Ishikawa (cell line): Measurements from ENCODE around the gene ARRDC5.

Experiments used
- CEBPB ChIP-seq: IDR thresholded peaks from 2 replicates; pipeline ENCODE4 v1.6.1; 2012
- CREB1 ChIP-seq: IDR thresholded peaks from 2 replicates; pipeline ENCODE4 v1.6.1; 2012; ENCODE audit warnings: low read depth
- EGR1 ChIP-seq: IDR thresholded peaks from 2 replicates; pipeline ENCODE4 v1.6.1; 2012
- EP300 ChIP-seq: IDR thresholded peaks from 2 replicates; pipeline ENCODE4 v1.6.1; 2012; ENCODE audit warnings: borderline replicate concordance
- FOXM1 ChIP-seq: IDR thresholded peaks from 2 replicates; pipeline ENCODE4 v1.6.1; 2012; ENCODE audit warnings: low read depth, borderline replicate concordance
- NFIC ChIP-seq: IDR thresholded peaks from 2 replicates; pipeline ENCODE4 v1.6.1; 2012
- RAD21 ChIP-seq: IDR thresholded peaks from 2 replicates; pipeline ENCODE4 v1.6.1; 2012; ENCODE audit warnings: low read depth
- TAF1 ChIP-seq: IDR thresholded peaks from 2 replicates; pipeline ENCODE4 v1.6.1; 2012; ENCODE audit warnings: low read depth, mild to moderate bottlenecking
- TCF12 ChIP-seq: IDR thresholded peaks from 2 replicates; pipeline ENCODE4 v1.6.1; 2012; ENCODE audit warnings: low read depth
- TEAD4 ChIP-seq: IDR thresholded peaks from 2 replicates; pipeline ENCODE4 v1.6.1; 2012
- YY1 ChIP-seq: IDR thresholded peaks from 2 replicates; pipeline ENCODE4 v1.6.1; 2012; ENCODE audit warnings: low read depth
- ZBTB7A ChIP-seq: IDR thresholded peaks from 2 replicates; pipeline ENCODE4 v1.6.1; 2012; ENCODE audit warnings: low read depth
- TF ChIP-seq, protein P1 (sequence below): IDR thresholded peaks from 2 replicates; pipeline ENCODE4 v1.6.1; 2012; ENCODE audit warnings: low read depth, mild to moderate bottlenecking
- TF ChIP-seq, protein P2 (sequence below): IDR thresholded peaks from 2 replicates; pipeline ENCODE4 v1.6.1; 2012
- TF ChIP-seq, protein P3 (sequence below): IDR thresholded peaks from 2 replicates; pipeline ENCODE4 v1.6.1; 2012

Gene ARRDC5

DNA sequence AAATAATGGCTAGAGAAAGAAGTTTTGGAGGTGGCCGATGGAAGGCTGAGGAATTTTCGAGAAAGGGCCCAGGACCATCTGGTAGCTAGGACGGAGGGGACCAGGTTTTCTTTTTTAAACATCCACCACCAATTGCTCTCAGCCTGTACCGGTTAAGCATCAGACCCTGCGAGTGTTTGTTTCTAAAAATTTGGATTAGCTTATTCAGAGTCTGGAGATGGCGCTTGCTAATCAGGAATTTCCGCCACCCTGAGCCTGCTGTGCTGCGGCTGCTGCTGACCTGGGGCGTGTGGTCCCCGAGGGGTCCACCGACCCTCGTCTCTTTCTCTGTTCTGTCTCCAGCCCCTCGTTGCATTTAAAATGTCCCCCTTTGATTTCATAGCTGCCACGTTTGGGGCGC is 8.6 kb upstream of the ARRDC5 start:
- TF ChIP-seq, protein P1, sequence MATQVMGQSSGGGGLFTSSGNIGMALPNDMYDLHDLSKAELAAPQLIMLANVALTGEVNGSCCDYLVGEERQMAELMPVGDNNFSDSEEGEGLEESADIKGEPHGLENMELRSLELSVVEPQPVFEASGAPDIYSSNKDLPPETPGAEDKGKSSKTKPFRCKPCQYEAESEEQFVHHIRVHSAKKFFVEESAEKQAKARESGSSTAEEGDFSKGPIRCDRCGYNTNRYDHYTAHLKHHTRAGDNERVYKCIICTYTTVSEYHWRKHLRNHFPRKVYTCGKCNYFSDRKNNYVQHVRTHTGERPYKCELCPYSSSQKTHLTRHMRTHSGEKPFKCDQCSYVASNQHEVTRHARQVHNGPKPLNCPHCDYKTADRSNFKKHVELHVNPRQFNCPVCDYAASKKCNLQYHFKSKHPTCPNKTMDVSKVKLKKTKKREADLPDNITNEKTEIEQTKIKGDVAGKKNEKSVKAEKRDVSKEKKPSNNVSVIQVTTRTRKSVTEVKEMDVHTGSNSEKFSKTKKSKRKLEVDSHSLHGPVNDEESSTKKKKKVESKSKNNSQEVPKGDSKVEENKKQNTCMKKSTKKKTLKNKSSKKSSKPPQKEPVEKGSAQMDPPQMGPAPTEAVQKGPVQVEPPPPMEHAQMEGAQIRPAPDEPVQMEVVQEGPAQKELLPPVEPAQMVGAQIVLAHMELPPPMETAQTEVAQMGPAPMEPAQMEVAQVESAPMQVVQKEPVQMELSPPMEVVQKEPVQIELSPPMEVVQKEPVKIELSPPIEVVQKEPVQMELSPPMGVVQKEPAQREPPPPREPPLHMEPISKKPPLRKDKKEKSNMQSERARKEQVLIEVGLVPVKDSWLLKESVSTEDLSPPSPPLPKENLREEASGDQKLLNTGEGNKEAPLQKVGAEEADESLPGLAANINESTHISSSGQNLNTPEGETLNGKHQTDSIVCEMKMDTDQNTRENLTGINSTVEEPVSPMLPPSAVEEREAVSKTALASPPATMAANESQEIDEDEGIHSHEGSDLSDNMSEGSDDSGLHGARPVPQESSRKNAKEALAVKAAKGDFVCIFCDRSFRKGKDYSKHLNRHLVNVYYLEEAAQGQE = no peak
- TF ChIP-seq NFIC = no peak
- TF ChIP-seq TEAD4 = no peak
- TF ChIP-seq FOXM1 = no peak
- TF ChIP-seq TAF1 = no peak
- TF ChIP-seq CEBPB = no peak
- TF ChIP-seq EP300 = no peak
- TF ChIP-seq EGR1 = no peak
- TF ChIP-seq RAD21 = no peak
- no peak for TF ChIP-seq CREB1
- no peak for TF ChIP-seq ZBTB7A
- TF ChIP-seq, protein P2, sequence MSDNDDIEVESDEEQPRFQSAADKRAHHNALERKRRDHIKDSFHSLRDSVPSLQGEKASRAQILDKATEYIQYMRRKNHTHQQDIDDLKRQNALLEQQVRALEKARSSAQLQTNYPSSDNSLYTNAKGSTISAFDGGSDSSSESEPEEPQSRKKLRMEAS = no peak
- TF ChIP-seq YY1 = no peak
- no peak for TF ChIP-seq TCF12

DNA sequence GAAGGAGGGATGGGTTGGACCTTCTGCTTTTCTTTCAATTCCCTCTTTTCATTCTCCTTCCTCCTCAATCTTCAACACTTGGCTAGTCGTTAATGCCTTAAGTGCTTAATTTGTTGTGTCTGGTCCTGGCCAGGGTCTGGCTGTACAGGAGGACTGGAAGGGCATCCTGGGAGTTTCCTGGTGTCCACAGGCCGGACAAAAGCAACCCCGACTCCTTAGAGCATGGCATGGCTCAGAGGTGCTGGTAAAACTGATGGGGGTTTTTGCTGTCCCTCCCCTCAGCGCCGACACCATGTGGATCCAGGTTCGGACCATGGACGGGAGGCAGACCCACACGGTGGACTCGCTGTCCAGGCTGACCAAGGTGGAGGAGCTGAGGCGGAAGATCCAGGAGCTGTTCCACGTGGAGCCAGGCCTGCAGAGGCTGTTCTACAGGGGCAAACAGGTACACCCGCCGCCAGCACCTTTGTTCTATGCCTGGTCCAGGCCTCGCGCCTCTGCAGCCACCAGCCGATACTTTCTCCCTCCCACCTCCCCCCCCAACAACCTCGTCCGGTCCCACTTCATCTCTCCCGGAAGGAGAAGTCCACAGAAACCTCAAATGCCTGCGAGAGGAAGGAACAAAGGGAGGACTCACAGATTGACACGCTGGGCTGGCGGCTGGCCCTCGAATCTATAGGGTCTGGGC is 8.0 kb upstream of the ARRDC5 start:
- no peak for TF ChIP-seq TAF1
- TF ChIP-seq EP300 = no peak
- TF ChIP-seq EGR1 = no peak
- TF ChIP-seq, protein P2 = no peak
- no peak for TF ChIP-seq TCF12
- TF ChIP-seq CREB1 = no peak
- no peak for TF ChIP-seq NFIC
- no peak for TF ChIP-seq RAD21
- TF ChIP-seq YY1 = no peak
- TF ChIP-seq, protein P1 = no peak
- TF ChIP-seq ZBTB7A = no peak
- TF ChIP-seq CEBPB = no peak
- no peak for TF ChIP-seq FOXM1
- TF ChIP-seq TEAD4 = no peak

DNA sequence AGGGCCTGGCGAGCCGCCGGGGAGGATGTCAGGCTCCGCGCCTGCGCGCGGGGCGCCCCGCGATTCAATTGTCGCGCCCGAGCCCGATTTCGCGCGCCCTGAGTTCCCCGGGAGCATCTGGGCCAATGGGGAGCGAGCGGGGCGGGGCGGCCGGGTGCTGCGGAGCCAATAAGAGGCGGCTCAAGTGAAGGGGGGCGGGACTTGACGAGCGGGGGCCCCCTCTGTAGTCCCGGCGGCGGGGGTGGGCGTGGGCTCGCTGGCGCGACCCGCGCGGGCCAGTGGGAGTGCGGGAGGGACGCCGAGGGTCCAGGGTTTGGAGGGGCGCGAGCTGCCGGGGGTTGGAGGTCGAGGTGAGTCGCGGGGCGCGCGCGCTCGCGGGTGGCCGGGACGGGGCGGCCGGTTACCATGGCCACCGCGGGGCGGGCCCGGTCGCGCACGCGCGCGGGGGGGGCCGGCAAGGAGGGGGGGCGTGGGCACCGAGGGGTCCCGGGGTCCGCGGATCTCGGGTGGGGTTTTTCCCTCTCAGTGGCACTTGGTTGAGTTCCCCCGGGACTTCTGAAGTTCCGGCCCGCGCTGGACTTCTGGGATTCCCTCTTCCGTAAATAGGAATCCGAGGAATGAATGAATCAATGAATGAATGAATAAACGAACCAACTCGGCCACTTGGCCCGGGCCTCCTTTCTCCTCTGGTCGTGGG is 7.3 kb upstream of the ARRDC5 start:
- TF ChIP-seq FOXM1 (peak; percentile 89), CEBPB (no peak), YY1 (no peak), NFIC (no peak), EGR1 (0 out of 2 replicates have a peak, but pooled peaks have one; percentile 13), TEAD4 (no peak), EP300 (no peak)

DNA sequence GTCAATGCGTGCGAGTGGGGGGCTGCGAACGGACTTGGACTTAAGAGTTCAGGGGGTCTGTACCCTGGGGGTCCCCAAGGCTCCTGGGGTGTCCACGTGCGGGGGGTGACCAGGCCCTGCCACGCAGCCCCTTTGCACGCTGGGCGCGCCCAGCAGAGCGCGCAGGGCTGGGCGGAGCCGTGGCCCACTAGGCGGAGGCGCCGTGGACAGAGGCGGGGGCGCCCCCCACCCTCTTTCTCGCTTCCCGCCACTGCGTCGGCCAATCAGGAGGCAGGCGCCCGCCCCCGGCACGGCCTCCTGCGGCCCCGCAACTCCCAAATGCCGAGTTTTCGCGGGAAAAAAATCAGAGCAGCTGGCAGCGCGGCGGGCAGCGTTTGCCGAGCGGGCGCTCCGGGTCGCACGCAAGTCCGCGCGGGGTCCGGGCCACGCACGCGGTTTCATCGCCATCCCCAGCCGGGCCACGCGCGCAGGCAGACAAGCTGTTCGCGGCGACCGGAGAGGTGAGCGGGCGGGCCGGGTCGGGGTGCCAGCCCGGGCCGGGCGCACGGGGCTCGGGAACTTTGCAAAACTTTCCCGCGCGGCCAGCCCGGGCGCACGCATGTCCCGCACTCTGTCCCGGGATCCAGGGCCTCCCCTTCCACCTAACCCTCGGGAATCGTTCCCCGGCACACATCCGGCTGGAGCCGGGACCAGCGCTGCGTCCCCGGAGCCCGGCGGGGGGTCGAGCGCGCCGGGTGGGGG is 6.6 kb upstream of the ARRDC5 start, which contains the start of gene UHRF1:
UHRF1 (plus strand) TSS at position 346 of the 741 bp plus-strand sequence. CDS start 1,385 bp downstream, outside the sequence.
- TF ChIP-seq, protein P2 = peak; percentile 45; the same call in 1 of the 2 replicates
- TF ChIP-seq RAD21 (no peak), YY1 (no peak), ZBTB7A (peak; percentile 94), FOXM1 (no peak), EGR1 (peak; percentile 47), CREB1 (no peak), EP300 (no peak; the same call in 1 of the 2 replicates), TEAD4 (no peak), TCF12 (no peak), NFIC (no peak), CEBPB (no peak), TAF1 (peak; percentile 88)
- TF ChIP-seq, protein P3, sequence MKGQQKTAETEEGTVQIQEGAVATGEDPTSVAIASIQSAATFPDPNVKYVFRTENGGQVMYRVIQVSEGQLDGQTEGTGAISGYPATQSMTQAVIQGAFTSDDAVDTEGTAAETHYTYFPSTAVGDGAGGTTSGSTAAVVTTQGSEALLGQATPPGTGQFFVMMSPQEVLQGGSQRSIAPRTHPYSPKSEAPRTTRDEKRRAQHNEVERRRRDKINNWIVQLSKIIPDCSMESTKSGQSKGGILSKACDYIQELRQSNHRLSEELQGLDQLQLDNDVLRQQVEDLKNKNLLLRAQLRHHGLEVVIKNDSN = no peak
- TF ChIP-seq, protein P1 = no peak
